Left ventricle myocardium inferior (tissue), 1 donor: ENCODE results near the gene ATRIP. TPM values are rescaled to one million over a fixed set of nuclear protein-coding genes. Genes with fewer than 3 reads are reported as not detected.
A peak's percentile ranks its signal among the peaks of the same experiment; 100 is the strongest.

Experiments used
- DNase-seq: peaks from one replicate; pipeline ENCODE4 v3.0.0-alpha.2; 2020
- H3K27ac ChIP-seq: fragments of 200-600 bp; replicated peaks from 2 replicates; pipeline ENCODE4 v1.8.0; 2021
- H3K27me3 ChIP-seq: fragments of 200-600 bp; 2 replicates; pipeline ENCODE4 v1.8.0; 2021; ENCODE audit warnings: low read depth
- H3K36me3 ChIP-seq: fragments of 200-600 bp; 2 replicates; pipeline ENCODE4 v1.8.0; 2021
- H3K4me1 ChIP-seq: fragments of 200-600 bp; 2 replicates; pipeline ENCODE4 v1.8.0; 2021
- H3K4me3 ChIP-seq: fragments of 200-600 bp; 2 replicates; pipeline ENCODE4 v1.8.0; 2021; ENCODE audit warnings: mild to moderate bottlenecking, moderate library complexity
- H3K9me3 ChIP-seq: fragments of 200-600 bp; replicated peaks from 2 replicates; pipeline ENCODE4 v1.8.0; 2021
- intact Hi-C: fragments of 100-400 bp; cut with micrococcal nuclease; formaldehyde crosslinking; loops from one replicate; pipeline ENCODE4 v1.11.0; 2022
- total RNA-seq: library from RNA; stranded (reverse); fragmentation: NEBNext Ultra II Directional; extraction: Animal tissue kit (Norgen Biotek cat#: 25700); gene quantifications from one replicate; pipeline ENCODE4 v1.2.1, GENCODE V29; 2021
- TF ChIP-seq, protein P1 (sequence below): fragments of 200-600 bp; IDR thresholded peaks from 2 replicates; pipeline ENCODE4 v1.8.0; 2021; ENCODE audit warnings: antibody characterized with exemption, mild to moderate bottlenecking, borderline replicate concordance
- donor health status: DM: no; HTN: yes; CAD: no; lungs with severe emphysema.

The ATRIP gene
- total RNA-seq, 1 donor from 2014 or later = 4.3 TPM

DNA sequence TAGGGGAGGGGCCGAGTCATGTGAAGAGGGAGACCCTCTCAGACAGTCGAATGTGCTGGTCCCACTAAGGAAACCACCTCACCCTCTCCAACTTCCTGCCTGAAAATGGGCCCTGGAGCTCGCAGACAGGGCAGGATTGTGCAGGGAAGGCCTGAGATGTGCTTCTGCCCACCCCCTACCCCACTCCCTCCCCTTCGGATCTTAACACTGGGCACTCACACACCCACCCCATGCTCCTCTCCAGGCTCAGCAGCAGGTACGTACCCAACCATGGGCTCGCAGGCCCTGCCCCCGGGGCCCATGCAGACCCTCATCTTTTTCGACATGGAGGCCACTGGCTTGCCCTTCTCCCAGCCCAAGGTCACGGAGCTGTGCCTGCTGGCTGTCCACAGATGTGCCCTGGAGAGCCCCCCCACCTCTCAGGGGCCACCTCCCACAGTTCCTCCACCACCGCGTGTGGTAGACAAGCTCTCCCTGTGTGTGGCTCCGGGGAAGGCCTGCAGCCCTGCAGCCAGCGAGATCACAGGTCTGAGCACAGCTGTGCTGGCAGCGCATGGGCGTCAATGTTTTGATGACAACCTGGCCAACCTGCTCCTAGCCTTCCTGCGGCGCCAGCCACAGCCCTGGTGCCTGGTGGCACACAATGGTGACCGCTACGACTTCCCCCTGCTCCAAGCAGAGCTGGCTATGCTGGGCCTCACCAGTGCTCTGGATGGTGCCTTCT lies 20.0 kb downstream of the ATRIP start:
- H3K36me3 ChIP-seq = peaks cover 27% of the 10 kb centered on the region
- H3K9me3 ChIP-seq = no peaks in the 10 kb centered on the region
- H3K4me1 ChIP-seq = peaks cover 72% of the 10 kb centered on the region
- H3K27ac ChIP-seq = peak overlapping the region; percentile 99
- TF ChIP-seq, protein P1, sequence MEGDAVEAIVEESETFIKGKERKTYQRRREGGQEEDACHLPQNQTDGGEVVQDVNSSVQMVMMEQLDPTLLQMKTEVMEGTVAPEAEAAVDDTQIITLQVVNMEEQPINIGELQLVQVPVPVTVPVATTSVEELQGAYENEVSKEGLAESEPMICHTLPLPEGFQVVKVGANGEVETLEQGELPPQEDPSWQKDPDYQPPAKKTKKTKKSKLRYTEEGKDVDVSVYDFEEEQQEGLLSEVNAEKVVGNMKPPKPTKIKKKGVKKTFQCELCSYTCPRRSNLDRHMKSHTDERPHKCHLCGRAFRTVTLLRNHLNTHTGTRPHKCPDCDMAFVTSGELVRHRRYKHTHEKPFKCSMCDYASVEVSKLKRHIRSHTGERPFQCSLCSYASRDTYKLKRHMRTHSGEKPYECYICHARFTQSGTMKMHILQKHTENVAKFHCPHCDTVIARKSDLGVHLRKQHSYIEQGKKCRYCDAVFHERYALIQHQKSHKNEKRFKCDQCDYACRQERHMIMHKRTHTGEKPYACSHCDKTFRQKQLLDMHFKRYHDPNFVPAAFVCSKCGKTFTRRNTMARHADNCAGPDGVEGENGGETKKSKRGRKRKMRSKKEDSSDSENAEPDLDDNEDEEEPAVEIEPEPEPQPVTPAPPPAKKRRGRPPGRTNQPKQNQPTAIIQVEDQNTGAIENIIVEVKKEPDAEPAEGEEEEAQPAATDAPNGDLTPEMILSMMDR = no peak
- H3K4me3 ChIP-seq = peak overlapping the region; percentile 72
- intact Hi-C loops = loop anchor here (10.0 kb wide), 1 partner anchor 78 kb away; no protein-coding TSS in a partner anchor
- peak; percentile 35 for DNase-seq
- H3K27me3 ChIP-seq = no peaks in the 10 kb centered on the region

GRCh38 chr3:48467110-48467454 lies 20.5 kb downstream of the ATRIP start:
- Histone ChIP-seq H3K36me3 (peaks cover 27% of the 10 kb centered on the region), H3K4me1 (peaks cover 77% of the 10 kb centered on the region), H3K9me3 (no peaks in the 10 kb centered on the region), H3K4me3 (peak overlapping the region; percentile 72), H3K27me3 (no peaks in the 10 kb centered on the region), H3K27ac (peak overlapping the region; percentile 99)
- TF ChIP-seq, protein P1 = no peak
- DNase-seq = no peak
- intact Hi-C loops = loop anchor here (10.0 kb wide), 1 partner anchor 78 kb away; no protein-coding TSS in a partner anchor

DNA sequence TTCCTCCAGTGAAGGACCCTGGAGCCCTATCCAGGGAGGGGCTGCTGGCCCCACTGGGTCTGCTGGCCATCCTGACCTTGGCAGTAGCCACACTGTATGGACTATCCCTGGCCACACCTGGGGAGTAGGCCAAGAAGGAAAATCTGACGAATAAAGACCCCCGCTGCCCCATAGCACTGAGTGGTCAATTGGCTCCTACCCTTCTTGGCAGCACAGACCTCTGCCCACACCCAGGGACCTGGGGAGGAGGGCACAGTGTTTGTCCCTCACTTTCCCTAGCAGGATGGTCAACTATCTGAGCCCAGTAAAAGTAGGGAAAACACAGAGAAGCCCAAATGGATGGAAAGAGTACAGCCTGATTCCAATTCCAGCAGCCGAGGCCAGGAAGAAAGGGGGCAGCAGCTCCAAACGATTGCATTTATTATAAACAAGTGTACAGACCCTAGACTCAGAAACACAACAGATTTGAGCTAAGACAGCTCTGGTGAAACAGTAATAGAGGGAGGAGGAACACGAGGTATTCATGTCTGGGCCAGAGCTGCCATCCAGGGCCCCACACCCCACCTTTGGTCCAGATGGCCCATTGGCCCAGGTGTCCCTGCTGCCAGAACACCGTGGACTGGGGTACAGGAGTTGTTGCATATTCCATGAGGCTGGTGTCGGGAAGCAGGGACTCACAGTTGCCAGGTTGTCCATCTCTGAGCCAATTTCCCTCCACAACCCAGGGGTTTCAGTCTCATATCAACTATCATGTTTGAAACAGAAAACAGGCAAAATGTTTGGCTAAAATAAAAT lies 21.1 kb downstream of the ATRIP start:
- Histone ChIP-seq H3K27ac (peak overlapping the region; percentile 99), H3K4me1 (peaks cover 83% of the 10 kb centered on the region), H3K4me3 (peak overlapping the region; percentile 72), H3K9me3 (no peaks in the 10 kb centered on the region), H3K27me3 (no peaks in the 10 kb centered on the region), H3K36me3 (peaks cover 27% of the 10 kb centered on the region)
- no peak for DNase-seq
- TF ChIP-seq, protein P1 = no peak
- intact Hi-C loops = loop anchor here (10.0 kb wide), 1 partner anchor 77 kb away; no protein-coding TSS in a partner anchor

DNA sequence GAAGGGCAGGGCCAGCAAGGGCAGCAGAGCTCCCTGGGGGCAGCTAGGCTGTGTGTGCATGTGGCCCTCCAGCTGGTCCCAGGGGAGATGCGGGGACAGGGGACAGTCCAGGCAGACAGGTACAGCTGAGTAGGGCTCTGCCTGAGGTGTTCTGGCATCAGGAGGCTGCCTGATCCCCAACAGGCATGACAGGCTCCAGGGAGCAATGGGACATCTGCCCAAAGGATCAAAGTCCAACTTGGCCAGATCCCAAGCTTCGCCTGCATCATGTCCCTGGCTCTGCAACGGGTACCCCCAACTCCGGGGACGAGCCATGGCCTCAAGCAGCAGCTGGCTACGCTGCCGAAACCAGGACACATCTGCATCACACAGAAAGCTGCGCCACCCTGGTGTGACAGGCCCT lies 21.8 kb downstream of the ATRIP start:
- TF ChIP-seq, protein P1 = no peak
- Histone ChIP-seq H3K4me1 (peaks cover 90% of the 10 kb centered on the region), H3K36me3 (peaks cover 27% of the 10 kb centered on the region), H3K9me3 (no peaks in the 10 kb centered on the region), H3K27ac (peak overlapping the region; percentile 99), H3K27me3 (no peaks in the 10 kb centered on the region), H3K4me3 (peak overlapping the region; percentile 85)
- no peak for DNase-seq
- intact Hi-C loops = loop anchor here (10.0 kb wide), 1 partner anchor 76 kb away; no protein-coding TSS in a partner anchor

DNA sequence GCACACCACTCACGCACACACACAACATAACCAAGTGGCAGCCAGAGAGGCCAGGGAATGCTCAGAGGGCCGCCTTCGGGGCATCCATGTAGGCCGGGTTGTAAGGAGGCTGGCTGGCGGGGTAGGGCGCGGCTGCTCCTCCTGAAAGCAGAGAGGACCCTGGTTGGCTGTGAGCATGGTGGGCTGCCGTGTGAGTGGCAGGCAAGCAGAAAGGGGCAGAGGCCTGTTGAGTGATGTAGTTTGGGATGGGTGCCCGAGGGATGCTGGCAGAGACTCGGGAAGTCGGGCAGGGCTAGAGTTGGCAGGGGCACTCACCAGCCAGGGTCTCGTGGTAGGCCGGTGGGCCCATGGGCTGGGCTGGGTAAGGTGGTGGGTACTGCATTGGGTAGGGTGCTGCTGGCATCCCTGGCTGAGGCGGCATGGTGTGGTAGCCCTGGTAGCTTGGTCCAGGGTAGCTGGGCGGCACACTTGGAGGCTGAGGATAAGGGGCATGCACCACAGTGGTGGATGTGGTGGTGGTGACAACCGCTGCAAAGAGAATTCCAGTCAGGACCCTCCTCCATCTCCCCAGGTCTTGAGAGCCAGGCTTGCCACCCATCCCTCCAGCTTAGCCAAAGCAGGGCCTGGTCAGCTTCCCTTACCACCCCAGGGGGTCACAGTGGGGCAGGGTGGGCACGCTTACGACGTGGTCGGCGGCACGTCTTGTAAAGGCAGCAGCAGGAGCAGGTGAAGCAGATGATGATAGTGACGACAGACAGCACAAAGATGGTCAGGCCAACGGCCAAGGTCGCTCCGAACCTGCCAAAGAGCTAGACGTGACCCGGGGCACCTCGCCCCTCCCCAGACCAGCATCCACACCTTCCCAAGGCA lies 22.7 kb downstream of the ATRIP start:
- no peaks in the 10 kb centered on the region for H3K27me3 ChIP-seq
- intact Hi-C loops = loop anchor here (10.0 kb wide), 1 partner anchor 76 kb away; no protein-coding TSS in a partner anchor
- H3K4me3 ChIP-seq = peak overlapping the region; percentile 85
- peak overlapping the region; percentile 99 for H3K27ac ChIP-seq
- peaks cover 95% of the 10 kb centered on the region for H3K4me1 ChIP-seq
- DNase-seq = no peak
- TF ChIP-seq, protein P1 = no peak
- H3K9me3 ChIP-seq = no peaks in the 10 kb centered on the region
- peaks cover 27% of the 10 kb centered on the region for H3K36me3 ChIP-seq
